OCI-LY7 (cell line): Measurements from ENCODE around the gene SHROOM2. TPM values are rescaled to one million over a fixed set of nuclear protein-coding genes. Genes with fewer than 3 reads are reported as not detected.
A peak's percentile ranks its signal among the peaks of the same experiment; 100 is the strongest.

Experiments
- BruUV-seq: library from RNA; stranded (reverse); fragments of 400-500 nt; replicated peaks from 2 replicates; lab custom pipeline; 2021; lab: Mats Ljungman, UMichigan
- CTCF ChIA-PET: fragments of 300-600 bp; sonication (Branson Sonifier 250); formaldehyde crosslinking; loops from one replicate; lab custom pipeline; 2022; ENCODE audit warnings: antibody characterized with exemption; ENCODE audit not compliant: unreplicated experiment; lab: Charles Lee
- POLR2A ChIA-PET: fragments of 300-600 bp; sonication (Branson Sonifier 250); formaldehyde crosslinking; loops from one replicate; lab custom pipeline; 2022; ENCODE audit warnings: antibody characterized with exemption; lab: Charles Lee
- DNase-seq: peaks from one replicate; pipeline ENCODE4 v3.0.0-alpha.2; 2015; ENCODE audit warnings: low spot score
- H2AFZ ChIP-seq: fragments of 200-600 bp; sonication (generic), shearing (Covaris generic); 2 replicates; pipeline ENCODE4 v1.6.1; 2014; ENCODE audit warnings: mild to moderate bottlenecking, antibody characterized with exemption, low read length, moderate library complexity
- H3K27ac ChIP-seq: fragments of 200-600 bp; sonication (generic); 2 replicates; pipeline ENCODE4 v1.5.1; 2014; ENCODE audit warnings: mixed run types, low read depth, mild to moderate bottlenecking, moderate library complexity, low read length, inconsistent platforms; ENCODE audit not compliant: poor library complexity, severe bottlenecking
- H3K36me3 ChIP-seq: fragments of 200-600 bp; sonication (generic); 2 replicates; pipeline ENCODE4 v1.6.1; 2014; ENCODE audit warnings: mild to moderate bottlenecking, antibody characterized with exemption, low read length, moderate library complexity, mixed read lengths; ENCODE audit not compliant: insufficient read depth
- H3K4me1 ChIP-seq: fragments of 200-600 bp; sonication (generic); 2 replicates; pipeline ENCODE4 v1.5.1; 2014; ENCODE audit warnings: mild to moderate bottlenecking, low read length; ENCODE audit not compliant: insufficient read depth, poor library complexity, severe bottlenecking
- H3K4me2 ChIP-seq: fragments of 200-600 bp; sonication (generic); 2 replicates; pipeline ENCODE4 v1.6.1; 2014; ENCODE audit warnings: mild to moderate bottlenecking, low read length
- H3K4me3 ChIP-seq: fragments of 200-600 bp; sonication (generic); 2 replicates; pipeline ENCODE4 v1.5.1; 2014; ENCODE audit warnings: mild to moderate bottlenecking, low read depth, low read length; ENCODE audit not compliant: poor library complexity, severe bottlenecking
- H3K79me2 ChIP-seq: fragments of 200-600 bp; sonication (generic); 2 replicates; pipeline ENCODE4 v1.6.1; 2016; ENCODE audit warnings: low read depth, mild to moderate bottlenecking, low read length, moderate library complexity, mixed read lengths; ENCODE audit not compliant: insufficient read depth
- H3K9me2 ChIP-seq: fragments of 200-600 bp; sonication (generic); 2 replicates; pipeline ENCODE4 v1.6.1; 2016; ENCODE audit warnings: mild to moderate bottlenecking, low read length, mixed read lengths; ENCODE audit not compliant: insufficient read depth
- H3K9me3 ChIP-seq: fragments of 200-600 bp; sonication (generic); 2 replicates; pipeline ENCODE4 v1.6.1; 2014; ENCODE audit warnings: mild to moderate bottlenecking, mixed run types, low read length, mixed read lengths
- H4K20me1 ChIP-seq: fragments of 200-600 bp; sonication (generic); 2 replicates; pipeline ENCODE4 v1.6.1; 2014; ENCODE audit warnings: mild to moderate bottlenecking, antibody characterized with exemption, low read length, moderate library complexity, mixed read lengths; ENCODE audit not compliant: insufficient read depth
- EZH2phosphoT487 ChIP-seq: fragments of 200-600 bp; sonication (generic); IDR thresholded peaks from 2 replicates; pipeline ENCODE4 v1.6.1; 2018; ENCODE audit warnings: low read depth, borderline replicate concordance, mild to moderate bottlenecking, mixed run types, antibody characterized with exemption, low read length, moderate library complexity, mixed read lengths
- intact Hi-C: fragments of 100-400 bp; cut with micrococcal nuclease; formaldehyde crosslinking; loops from one replicate; pipeline ENCODE4 v1.10.0; 2022; ENCODE audit not compliant: unreplicated experiment
- total RNA-seq, 2 experiments: library from RNA; depleted of rRNA in 1 of 2; stranded (reverse); fragments of >200 nt in 1 of 2; shearing (Covaris generic) in 1 of 2; gene quantifications; 2 replicates each; pipeline ENCODE4 v1.2.3, GENCODE V29; 2014 to 2022
- TF ChIP-seq, protein P1 (sequence below): fragments of 200-600 bp; sonication (generic); conservative IDR thresholded peaks from 2 replicates; pipeline ENCODE4 v1.5.1; 2014; ENCODE audit warnings: mild to moderate bottlenecking, antibody characterized with exemption, low read length, moderate library complexity, mixed read lengths

SHROOM2 gene
- total RNA-seq, 2 experiments from 2014 or later: not detected

DNA sequence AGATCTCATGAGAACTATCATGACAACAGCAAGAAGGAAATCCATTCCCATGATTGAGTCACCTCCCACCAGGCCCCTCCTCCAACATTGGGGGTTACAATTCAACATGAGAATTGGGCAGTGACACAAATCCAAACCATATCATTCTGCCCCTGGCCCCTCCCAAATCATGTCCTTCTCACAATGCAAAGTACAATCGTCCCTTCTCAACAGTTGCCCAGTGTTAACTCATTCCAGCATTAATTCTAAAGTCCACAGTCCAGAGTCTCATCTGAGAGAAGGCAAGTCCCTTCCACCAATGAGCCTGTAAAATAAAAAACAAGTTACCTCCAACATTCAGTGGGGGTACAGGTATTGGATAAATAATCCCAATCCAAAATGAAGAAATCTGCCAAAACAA, 166.1 kb downstream of the SHROOM2 start:
- Histone ChIP-seq H3K9me3 (no peaks in the 10 kb centered on the region), H4K20me1 (no peaks in the 10 kb centered on the region), H3K4me3 (no peak overlapping the region), H3K27ac (no peak overlapping the region), H3K9me2 (no peaks in the 10 kb centered on the region), H3K79me2 (no peaks in the 10 kb centered on the region), H3K4me1 (peaks cover 12% of the 10 kb centered on the region), H3K36me3 (no peaks in the 10 kb centered on the region), H3K4me2 (no peak overlapping the region), H2AFZ (no peak overlapping the region)
- TF ChIP-seq, protein P1, sequence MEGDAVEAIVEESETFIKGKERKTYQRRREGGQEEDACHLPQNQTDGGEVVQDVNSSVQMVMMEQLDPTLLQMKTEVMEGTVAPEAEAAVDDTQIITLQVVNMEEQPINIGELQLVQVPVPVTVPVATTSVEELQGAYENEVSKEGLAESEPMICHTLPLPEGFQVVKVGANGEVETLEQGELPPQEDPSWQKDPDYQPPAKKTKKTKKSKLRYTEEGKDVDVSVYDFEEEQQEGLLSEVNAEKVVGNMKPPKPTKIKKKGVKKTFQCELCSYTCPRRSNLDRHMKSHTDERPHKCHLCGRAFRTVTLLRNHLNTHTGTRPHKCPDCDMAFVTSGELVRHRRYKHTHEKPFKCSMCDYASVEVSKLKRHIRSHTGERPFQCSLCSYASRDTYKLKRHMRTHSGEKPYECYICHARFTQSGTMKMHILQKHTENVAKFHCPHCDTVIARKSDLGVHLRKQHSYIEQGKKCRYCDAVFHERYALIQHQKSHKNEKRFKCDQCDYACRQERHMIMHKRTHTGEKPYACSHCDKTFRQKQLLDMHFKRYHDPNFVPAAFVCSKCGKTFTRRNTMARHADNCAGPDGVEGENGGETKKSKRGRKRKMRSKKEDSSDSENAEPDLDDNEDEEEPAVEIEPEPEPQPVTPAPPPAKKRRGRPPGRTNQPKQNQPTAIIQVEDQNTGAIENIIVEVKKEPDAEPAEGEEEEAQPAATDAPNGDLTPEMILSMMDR: no peak
- no peak for TF ChIP-seq EZH2phosphoT487
- no peak for DNase-seq
- BruUV-seq: no TSS peak
- POLR2A ChIA-PET: no interaction called here
- CTCF ChIA-PET: no interaction called here
- intact Hi-C loops: no loop called here

DNA sequence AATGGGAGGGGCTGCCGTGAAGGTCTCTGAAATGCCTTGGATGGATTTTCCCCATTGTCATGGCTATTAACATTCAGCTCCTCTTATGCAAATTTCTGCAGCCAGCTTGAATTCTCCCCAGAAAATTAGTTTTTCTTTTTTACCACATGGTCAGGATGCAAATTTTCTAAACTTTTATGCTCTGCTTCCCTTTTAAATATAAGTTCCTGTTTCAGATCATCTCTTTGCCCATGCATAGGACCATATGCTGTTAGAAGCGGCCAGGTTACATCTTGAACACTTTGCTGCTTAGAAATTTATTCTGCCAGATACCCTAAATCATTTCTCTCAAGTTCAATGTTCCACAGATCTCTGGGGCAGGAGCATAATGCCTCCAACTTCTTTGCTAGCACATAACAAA, 167.2 kb downstream of the SHROOM2 start:
- peak; percentile 4 for DNase-seq
- TF ChIP-seq, protein P1: no peak
- no peak for TF ChIP-seq EZH2phosphoT487
- no TSS peak for BruUV-seq

DNA sequence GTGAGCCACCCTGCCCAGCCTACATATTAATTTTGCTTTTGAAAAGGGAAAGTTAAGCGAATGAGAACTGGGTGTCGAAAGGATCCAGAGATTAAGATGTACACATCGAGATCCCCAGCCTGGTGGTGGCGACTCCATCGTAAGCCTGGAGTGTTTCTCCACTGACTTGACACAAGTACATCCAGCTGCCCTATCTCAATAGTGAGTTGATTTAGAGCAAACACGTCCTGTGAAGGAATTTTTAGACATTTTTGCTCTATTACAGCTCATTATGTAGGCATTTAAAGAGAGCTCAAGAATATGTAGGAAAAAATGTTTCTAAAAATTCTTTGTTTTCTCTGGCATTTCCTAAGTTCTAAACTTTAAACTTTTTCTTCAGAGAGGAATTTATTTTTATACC, 169.3 kb downstream of the SHROOM2 start:
- no peaks in the 10 kb centered on the region for H3K9me2 ChIP-seq
- no peak for DNase-seq
- no peaks in the 10 kb centered on the region for H3K36me3 ChIP-seq
- CTCF ChIA-PET: no interaction called here
- H4K20me1 ChIP-seq: no peaks in the 10 kb centered on the region
- H3K4me1 ChIP-seq: peaks cover 12% of the 10 kb centered on the region
- POLR2A ChIA-PET: no interaction called here
- no peak overlapping the region for H3K27ac ChIP-seq
- intact Hi-C loops: no loop called here
- H3K4me2 ChIP-seq: no peak overlapping the region
- H3K4me3 ChIP-seq: no peak overlapping the region
- H2AFZ ChIP-seq: no peak overlapping the region
- no peaks in the 10 kb centered on the region for H3K79me2 ChIP-seq
- no peaks in the 10 kb centered on the region for H3K9me3 ChIP-seq
- BruUV-seq: no TSS peak
- TF ChIP-seq, protein P1: no peak
- TF ChIP-seq EZH2phosphoT487: no peak

More for the DNA sequence above, 167.2 kb downstream of the SHROOM2 start:
- Histone ChIP-seq H3K79me2 (no peaks in the 10 kb centered on the region), H3K9me2 (no peaks in the 10 kb centered on the region), H4K20me1 (no peaks in the 10 kb centered on the region), H3K4me1 (peaks cover 12% of the 10 kb centered on the region), H3K27ac (no peak overlapping the region), H3K4me3 (no peak overlapping the region), H3K4me2 (no peak overlapping the region), H3K9me3 (no peaks in the 10 kb centered on the region), H2AFZ (no peak overlapping the region; the same call in 1 of the 2 replicates), H3K36me3 (no peaks in the 10 kb centered on the region)
- CTCF ChIA-PET: no interaction called here
- POLR2A ChIA-PET: no interaction called here
- intact Hi-C loops: no loop called here
